Forelimb muscle (tissue), 1 donor: ENCODE results near the gene ZRANB3. TPM values are rescaled to one million over a fixed set of nuclear protein-coding genes. Genes with fewer than 3 reads are reported as not detected.
"Not testable (repeated sequence)": the region's sequence is repeated elsewhere in the genome, so short reads cannot be mapped to it uniquely, and the experiment has no call there.

Experiments
- DNase-seq: peaks from one replicate; pipeline ENCODE4 v3.0.0-alpha.2; 2013; ENCODE audit warnings: low read depth
- polyA plus RNA-seq: library from polyadenylated mRNA; unstranded; fragments of 120-200 nt; gene quantifications from one replicate; pipeline ENCODE4 v1.2.1, GENCODE V29; 2013; ENCODE audit not compliant: insufficient read length

The ZRANB3 gene
- polyA plus RNA-seq, 1 donor = 6.9 TPM

GRCh38 chr2:135490376-135490775 is 40.6 kb downstream of the ZRANB3 start:
- DNase-seq = no peak

GRCh38 chr2:135485441-135485840 is 45.6 kb downstream of the ZRANB3 start:
- DNase-seq = no peak

GRCh38 chr2:135475128-135475527 is 55.9 kb downstream of the ZRANB3 start:
- DNase-seq = no peak

- DNase-seq = no peak
Measured at GRCh38 chr2:135473567-135473966, 57.5 kb downstream of the ZRANB3 start.

GRCh38 chr2:135471106-135471505 is 59.9 kb downstream of the ZRANB3 start:
- no peak for DNase-seq

- no peak for DNase-seq
Measured at GRCh38 chr2:135457279-135457678, 73.7 kb downstream of the ZRANB3 start.

- DNase-seq = no peak
Measured at GRCh38 chr2:135456835-135457234, 74.2 kb downstream of the ZRANB3 start.

GRCh38 chr2:135456431-135456830 is 74.6 kb downstream of the ZRANB3 start:
- no peak for DNase-seq

- DNase-seq = no peak
Measured at GRCh38 chr2:135454608-135455007, 76.4 kb downstream of the ZRANB3 start.

- not testable (repeated sequence) for DNase-seq
Measured at GRCh38 chr2:135453027-135453426, 78.0 kb downstream of the ZRANB3 start.

- DNase-seq = no peak
Measured at GRCh38 chr2:135451966-135452365, 79.1 kb downstream of the ZRANB3 start.

GRCh38 chr2:135443013-135443412 is 88.0 kb downstream of the ZRANB3 start:
- DNase-seq = not testable (repeated sequence)

- DNase-seq = not testable (repeated sequence)
Measured at GRCh38 chr2:135435155-135435554, 95.9 kb downstream of the ZRANB3 start.

- no peak for DNase-seq
Measured at GRCh38 chr2:135424849-135425248, 106.2 kb downstream of the ZRANB3 start.

- no peak for DNase-seq
Measured at GRCh38 chr2:135422898-135423297, 108.1 kb downstream of the ZRANB3 start.

GRCh38 chr2:135411646-135412045 is 119.4 kb downstream of the ZRANB3 start:
- no peak for DNase-seq

- no peak for DNase-seq
Measured at GRCh38 chr2:135409436-135409835, 121.6 kb downstream of the ZRANB3 start.

GRCh38 chr2:135396259-135396658 is 134.8 kb downstream of the ZRANB3 start:
- not testable (repeated sequence) for DNase-seq

- no peak for DNase-seq
Measured at GRCh38 chr2:135386993-135387392, 144.0 kb downstream of the ZRANB3 start.

- DNase-seq = no peak
Measured at GRCh38 chr2:135378591-135378990, 152.4 kb downstream of the ZRANB3 start.

GRCh38 chr2:135373702-135374101 is 157.3 kb downstream of the ZRANB3 start:
- DNase-seq = no peak

GRCh38 chr2:135349941-135350340 is 181.1 kb downstream of the ZRANB3 start:
- DNase-seq = no peak

GRCh38 chr2:135348096-135348704 is 182.8 kb downstream of the ZRANB3 start:
- DNase-seq = not testable (repeated sequence)

GRCh38 chr2:135337071-135337470 is 193.9 kb downstream of the ZRANB3 start:
- no peak for DNase-seq
